HG03439 (cell line): ENCODE data around the gene PAX2.

ENCODE experiments used
- ATAC-seq: cut with Tn5 transposase; IDR thresholded peaks from one replicate; pipeline ENCODE4 v1.9.1; 2021; ENCODE audit warnings: mild to moderate bottlenecking, moderate library complexity; ENCODE audit not compliant: unreplicated experiment

The PAX2 gene

GRCh38 chr10:100784126-100784525, 38.7 kb downstream of the PAX2 start:
- no peak for ATAC-seq

- ATAC-seq: no peak
Measured at GRCh38 chr10:100786591-100786990, 41.2 kb downstream of the PAX2 start.

- ATAC-seq: no peak
Measured at GRCh38 chr10:100788002-100788903, 42.9 kb downstream of the PAX2 start.

GRCh38 chr10:100790761-100791208, 45.4 kb downstream of the PAX2 start:
- no peak for ATAC-seq

- no peak for ATAC-seq
Measured at GRCh38 chr10:100791369-100792058, 46.1 kb downstream of the PAX2 start.

GRCh38 chr10:100792574-100792973, 47.2 kb downstream of the PAX2 start:
- no peak for ATAC-seq

GRCh38 chr10:100793055-100793454, 47.7 kb downstream of the PAX2 start:
- no peak for ATAC-seq

GRCh38 chr10:100799881-100800280, 54.5 kb downstream of the PAX2 start:
- no peak for ATAC-seq

- no peak for ATAC-seq
Measured at GRCh38 chr10:100800931-100801330, 55.5 kb downstream of the PAX2 start.

GRCh38 chr10:100802196-100802595, 56.8 kb downstream of the PAX2 start:
- ATAC-seq: no peak

- ATAC-seq: no peak
Measured at GRCh38 chr10:100802607-100803006, 57.2 kb downstream of the PAX2 start.

- ATAC-seq: no peak
Measured at GRCh38 chr10:100803492-100803891, 58.1 kb downstream of the PAX2 start.

GRCh38 chr10:100803908-100804307, 58.5 kb downstream of the PAX2 start:
- ATAC-seq: no peak

GRCh38 chr10:100805543-100806355, 60.4 kb downstream of the PAX2 start:
- no peak for ATAC-seq

GRCh38 chr10:100806356-100806645, 60.9 kb downstream of the PAX2 start:
- no peak for ATAC-seq

- ATAC-seq: no peak
Measured at GRCh38 chr10:100807241-100807951, 62.0 kb downstream of the PAX2 start.

- ATAC-seq: no peak
Measured at GRCh38 chr10:100808876-100809275, 63.5 kb downstream of the PAX2 start.

- no peak for ATAC-seq
Measured at GRCh38 chr10:100810091-100810834, 64.9 kb downstream of the PAX2 start.

- ATAC-seq: no peak
Measured at GRCh38 chr10:100810835-100811116, 65.4 kb downstream of the PAX2 start.

GRCh38 chr10:100811261-100811660, 65.9 kb downstream of the PAX2 start:
- ATAC-seq: no peak
